Measurements from ENCODE around the gene PARP1. TPM values are rescaled to one million over a fixed set of nuclear protein-coding genes. Genes with fewer than 3 reads are reported as not detected.

PARP1 gene
- total RNA-seq, 2 donors from 2014 or later = 70.3 TPM

DNA sequence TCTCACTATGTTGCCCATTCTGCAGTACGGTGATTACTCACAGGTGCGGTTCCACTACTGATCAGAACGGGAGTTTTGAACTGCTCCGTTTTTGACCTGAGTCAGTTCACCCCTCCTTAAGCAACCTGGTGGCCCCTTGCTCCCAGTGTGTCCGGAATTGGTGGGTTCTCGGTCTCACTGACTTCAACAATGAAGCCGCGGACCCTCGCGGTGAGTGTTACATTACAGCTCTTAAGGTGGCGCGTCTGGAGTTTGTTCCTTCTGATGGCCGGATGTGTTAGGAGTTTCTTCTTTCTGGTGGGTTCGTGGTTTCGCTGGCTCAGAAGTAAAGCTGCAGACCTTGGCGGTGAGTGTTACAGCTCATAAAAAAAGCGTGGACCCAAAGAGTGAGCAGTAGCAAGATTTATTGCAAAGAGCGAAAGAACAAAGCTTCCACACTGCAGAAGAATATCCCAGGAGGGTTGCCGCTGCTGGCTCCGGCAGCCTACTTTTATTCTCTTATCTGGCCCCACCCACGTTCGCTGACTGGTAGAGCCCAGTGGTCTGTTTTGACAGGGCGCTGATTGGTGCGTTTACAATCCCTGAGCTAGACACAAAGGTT, 17.6 kb upstream of the PARP1 start:
- Histone ChIP-seq H3K9me3 (no peaks in the 10 kb centered on the region), H3K4me3 (no peak overlapping the region), H3K27ac (no peak overlapping the region), H3K4me1 (ENCODE audit: control insufficient read depth in 1 of 2, low read depth in 2 of 2) (no peaks in the 10 kb centered on the region), H3K36me3 (no peaks in the 10 kb centered on the region), H3K27me3 (replicated peaks; ENCODE audit: insufficient read depth) (no peaks in the 10 kb centered on the region)
- TF ChIP-seq, protein P1, sequence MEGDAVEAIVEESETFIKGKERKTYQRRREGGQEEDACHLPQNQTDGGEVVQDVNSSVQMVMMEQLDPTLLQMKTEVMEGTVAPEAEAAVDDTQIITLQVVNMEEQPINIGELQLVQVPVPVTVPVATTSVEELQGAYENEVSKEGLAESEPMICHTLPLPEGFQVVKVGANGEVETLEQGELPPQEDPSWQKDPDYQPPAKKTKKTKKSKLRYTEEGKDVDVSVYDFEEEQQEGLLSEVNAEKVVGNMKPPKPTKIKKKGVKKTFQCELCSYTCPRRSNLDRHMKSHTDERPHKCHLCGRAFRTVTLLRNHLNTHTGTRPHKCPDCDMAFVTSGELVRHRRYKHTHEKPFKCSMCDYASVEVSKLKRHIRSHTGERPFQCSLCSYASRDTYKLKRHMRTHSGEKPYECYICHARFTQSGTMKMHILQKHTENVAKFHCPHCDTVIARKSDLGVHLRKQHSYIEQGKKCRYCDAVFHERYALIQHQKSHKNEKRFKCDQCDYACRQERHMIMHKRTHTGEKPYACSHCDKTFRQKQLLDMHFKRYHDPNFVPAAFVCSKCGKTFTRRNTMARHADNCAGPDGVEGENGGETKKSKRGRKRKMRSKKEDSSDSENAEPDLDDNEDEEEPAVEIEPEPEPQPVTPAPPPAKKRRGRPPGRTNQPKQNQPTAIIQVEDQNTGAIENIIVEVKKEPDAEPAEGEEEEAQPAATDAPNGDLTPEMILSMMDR (IDR thresholded peaks at IDR 0.05) = no peak
- no peak for DNase-seq (ENCODE audit: low spot score)
- ATAC-seq (ENCODE audit: insufficient number of reproducible peaks, low FRiP score, low read depth) = no peak

DNA sequence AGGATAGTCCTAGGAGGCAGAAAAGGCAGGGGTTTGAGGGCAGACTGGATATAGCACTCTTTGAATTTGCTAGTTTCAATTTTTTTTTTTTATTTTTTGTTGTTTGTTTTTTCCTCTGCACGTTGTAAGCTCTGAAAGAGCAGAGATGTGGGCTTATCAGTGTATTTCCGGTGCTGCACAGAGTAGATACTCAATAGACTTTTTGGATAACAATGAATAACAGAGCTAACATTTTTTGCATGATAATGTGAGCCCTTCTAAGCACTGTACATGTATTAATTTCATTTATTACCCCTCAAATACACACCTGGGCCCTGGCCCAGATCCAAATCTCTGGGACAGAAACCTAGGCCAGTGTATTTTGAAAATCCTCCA, 17.1 kb upstream of the PARP1 start:
- Histone ChIP-seq H3K4me3 (no peak overlapping the region), H3K9me3 (no peaks in the 10 kb centered on the region), H3K27me3 (replicated peaks; ENCODE audit: insufficient read depth) (no peaks in the 10 kb centered on the region), H3K27ac (no peak overlapping the region), H3K4me1 (ENCODE audit: control insufficient read depth in 1 of 2, low read depth in 2 of 2) (no peaks in the 10 kb centered on the region), H3K36me3 (no peaks in the 10 kb centered on the region)
- no peak for ATAC-seq (ENCODE audit: insufficient number of reproducible peaks, low FRiP score, low read depth)
- TF ChIP-seq, protein P1 (IDR thresholded peaks at IDR 0.05) = no peak
- DNase-seq (ENCODE audit: low spot score) = no peak

DNA sequence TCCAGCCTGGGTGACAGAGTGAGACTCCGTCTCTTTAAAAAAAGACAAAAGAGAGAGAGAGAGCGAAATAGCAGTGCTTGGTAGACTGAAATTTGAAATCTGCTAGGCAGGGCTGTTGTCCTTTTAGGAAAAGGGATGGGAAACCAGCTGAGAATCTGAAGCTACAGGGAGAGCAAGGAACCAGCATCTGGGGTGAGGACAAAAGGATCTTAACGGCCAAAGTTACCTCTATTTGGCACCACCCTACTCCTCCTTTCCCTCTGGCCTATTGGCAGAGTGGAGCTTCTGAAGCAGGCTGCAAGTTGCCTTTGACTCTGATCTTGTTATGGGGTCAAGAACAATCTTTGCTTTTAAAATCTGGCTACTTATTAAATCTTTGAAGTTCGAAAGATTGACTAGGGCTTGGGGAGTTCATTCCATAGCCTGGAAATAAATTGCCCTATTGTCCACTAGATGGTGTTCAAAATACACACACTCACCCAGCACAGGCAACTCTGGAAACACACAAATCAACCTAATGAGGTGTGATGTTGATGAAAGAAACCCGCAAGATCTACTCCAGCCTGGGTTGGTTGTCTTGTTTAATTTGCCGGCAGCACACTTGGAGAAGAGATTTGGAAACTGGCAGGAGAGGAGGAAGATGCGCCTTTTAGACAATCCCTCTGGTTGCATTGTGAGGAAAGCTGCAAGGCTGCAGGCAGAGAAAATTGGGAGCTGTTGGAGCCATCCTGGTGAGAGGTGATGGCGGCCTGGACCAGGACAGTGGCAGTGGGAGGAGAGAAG, 16.5 kb upstream of the PARP1 start:
- no peak for ATAC-seq (ENCODE audit: insufficient number of reproducible peaks, low FRiP score, low read depth)
- Histone ChIP-seq H3K4me3 (no peak overlapping the region), H3K27ac (no peak overlapping the region), H3K4me1 (ENCODE audit: control insufficient read depth in 1 of 2, low read depth in 2 of 2) (no peaks in the 10 kb centered on the region), H3K9me3 (no peaks in the 10 kb centered on the region), H3K36me3 (no peaks in the 10 kb centered on the region), H3K27me3 (replicated peaks; ENCODE audit: insufficient read depth) (no peaks in the 10 kb centered on the region)
- TF ChIP-seq, protein P1 (IDR thresholded peaks at IDR 0.05) = peak; percentile 34
- no peak for DNase-seq (ENCODE audit: low spot score)

DNA sequence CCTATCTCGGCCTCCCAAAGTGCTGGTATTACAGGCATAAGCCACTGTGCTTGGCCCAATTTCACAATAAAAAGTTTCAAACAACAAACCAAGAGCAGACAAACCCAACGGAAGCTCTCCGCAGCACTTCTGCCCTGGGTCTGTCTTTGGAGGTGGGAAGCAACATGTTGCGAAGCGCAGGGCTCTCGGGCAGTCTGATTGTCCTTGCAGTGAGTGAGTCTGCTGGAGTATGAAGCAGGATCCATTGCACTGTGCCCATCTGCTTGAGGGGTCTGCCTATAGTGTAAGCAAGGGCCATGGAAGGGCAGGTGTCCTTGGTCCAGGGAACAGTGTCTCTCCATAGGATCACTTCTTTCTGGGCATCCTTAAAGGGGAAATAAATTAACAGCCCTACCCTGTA, 14.6 kb upstream of the PARP1 start:
- DNase-seq (ENCODE audit: low spot score) (no peak), ATAC-seq (ENCODE audit: insufficient number of reproducible peaks, low FRiP score, low read depth) (no peak)
- no peaks in the 10 kb centered on the region for H3K4me1 ChIP-seq (ENCODE audit: control insufficient read depth in 1 of 2, low read depth in 2 of 2)
- H3K36me3 ChIP-seq = no peaks in the 10 kb centered on the region
- H3K9me3 ChIP-seq = no peaks in the 10 kb centered on the region
- H3K4me3 ChIP-seq = no peak overlapping the region
- H3K27ac ChIP-seq = no peak overlapping the region
- H3K27me3 ChIP-seq (replicated peaks; ENCODE audit: insufficient read depth) = no peaks in the 10 kb centered on the region
- TF ChIP-seq, protein P1 (IDR thresholded peaks at IDR 0.05) = no peak

GRCh38 chr1:226420897-226421296, 13.0 kb upstream of the PARP1 start:
- ATAC-seq (ENCODE audit: insufficient number of reproducible peaks, low FRiP score, low read depth) = no peak
- no peaks in the 10 kb centered on the region for H3K9me3 ChIP-seq
- no peak for DNase-seq (ENCODE audit: low spot score)
- no peaks in the 10 kb centered on the region for H3K27me3 ChIP-seq (replicated peaks; ENCODE audit: insufficient read depth)
- no peak overlapping the region for H3K27ac ChIP-seq
- TF ChIP-seq, protein P1 (IDR thresholded peaks at IDR 0.05) = no peak
- no peaks in the 10 kb centered on the region for H3K4me1 ChIP-seq (ENCODE audit: control insufficient read depth in 1 of 2, low read depth in 2 of 2)
- H3K36me3 ChIP-seq = no peaks in the 10 kb centered on the region
- H3K4me3 ChIP-seq = no peak overlapping the region
